Measurements from ENCODE around the gene LAG3.

Gene LAG3

DNA sequence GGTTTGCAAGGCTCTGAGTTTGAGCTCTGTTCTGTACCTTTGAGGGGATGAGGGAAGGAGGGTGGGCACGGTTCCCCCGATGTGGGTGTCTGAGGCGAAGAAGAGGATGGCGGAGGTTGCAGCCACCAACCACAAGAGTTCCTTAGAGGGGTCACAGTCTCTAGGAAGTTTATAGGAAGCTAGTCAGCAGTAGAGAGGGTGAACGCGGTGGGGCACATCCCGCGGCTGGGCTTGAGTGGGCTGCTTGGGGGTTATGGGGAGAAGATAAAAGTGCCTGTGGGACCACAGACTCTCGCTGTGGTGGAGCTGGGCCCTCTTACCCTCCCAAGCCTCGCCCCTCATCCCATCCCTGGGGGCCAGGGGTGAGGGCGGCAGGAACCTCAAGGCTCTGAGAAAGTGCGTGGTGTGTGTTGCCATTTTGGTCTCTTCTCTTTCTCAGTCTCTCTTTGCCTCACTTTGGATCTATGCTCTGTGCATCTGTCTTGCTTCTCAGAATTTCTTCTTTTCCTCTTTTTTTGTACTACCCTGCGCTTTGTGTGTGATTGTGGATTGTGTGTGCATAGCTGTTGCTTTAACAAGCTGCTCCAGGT is 19.7 kb downstream of the LAG3 start:
- DNase-seq: no peak

DNA sequence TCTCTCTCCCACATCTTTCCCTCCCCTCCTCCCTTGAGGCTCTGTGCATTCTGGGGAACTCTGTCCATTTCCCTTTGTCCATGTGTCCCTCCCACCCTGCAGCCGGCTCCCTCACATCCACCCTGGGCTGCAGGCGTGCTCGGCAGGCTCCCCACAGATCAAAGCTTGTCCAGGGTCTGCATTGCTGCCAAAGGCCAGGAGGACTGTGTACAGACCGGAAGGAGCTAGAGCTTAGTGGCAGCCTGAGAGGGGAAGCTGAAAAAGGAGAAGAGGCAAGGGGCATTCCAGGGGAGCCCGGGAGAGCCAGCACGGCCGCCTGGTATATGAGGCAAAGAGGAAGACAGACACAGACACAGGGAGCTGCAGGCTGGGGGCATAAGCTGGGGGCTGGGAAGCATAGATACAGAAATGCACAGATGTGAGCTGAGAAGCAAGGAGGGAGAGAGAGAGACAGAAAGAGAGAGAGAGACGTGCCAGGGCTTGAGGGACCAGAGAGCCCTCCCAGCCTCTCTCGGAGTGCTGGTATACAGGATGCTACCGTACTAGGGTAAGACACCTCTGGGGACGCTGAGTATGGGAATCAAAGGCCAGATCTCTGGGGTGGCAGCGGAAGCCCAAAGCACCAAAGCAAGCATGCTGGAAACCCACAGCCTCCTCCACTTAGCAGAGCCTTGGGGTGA is 20.3 kb downstream of the LAG3 start:
- DNase-seq: peak; percentile 53

DNA sequence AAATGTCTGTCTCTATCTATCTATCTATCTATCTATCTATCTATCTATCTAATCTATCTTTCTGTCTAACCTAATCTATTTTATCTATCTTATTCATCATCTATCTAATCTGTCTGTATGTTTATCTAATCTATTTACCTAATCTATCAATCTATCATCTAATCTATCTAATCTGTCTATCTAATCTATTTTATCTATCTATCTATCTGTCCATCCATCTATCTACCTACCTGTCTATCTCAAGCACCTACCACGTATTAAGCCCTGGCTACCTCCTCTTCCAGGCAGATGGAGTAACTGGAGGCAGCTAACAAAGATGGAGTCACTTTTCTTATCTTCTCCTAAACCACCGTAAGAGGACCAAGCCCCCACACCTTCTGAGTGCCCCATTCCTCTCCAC is 22.8 kb downstream of the LAG3 start:
- DNase-seq: no peak

- DNase-seq: no peak
Observed at GRCh38 chr12:6796576-6796975, 24.3 kb downstream of the LAG3 start.

GRCh38 chr12:6799147-6799546 is 26.8 kb downstream of the LAG3 start:
- DNase-seq: no peak

GRCh38 chr12:6807170-6807569 is 34.9 kb downstream of the LAG3 start:
- no peak for DNase-seq

GRCh38 chr12:6809056-6809455 is 36.7 kb downstream of the LAG3 start:
- no peak for DNase-seq

- no peak for DNase-seq
Observed at GRCh38 chr12:6810758-6811157, 38.4 kb downstream of the LAG3 start.

DNA sequence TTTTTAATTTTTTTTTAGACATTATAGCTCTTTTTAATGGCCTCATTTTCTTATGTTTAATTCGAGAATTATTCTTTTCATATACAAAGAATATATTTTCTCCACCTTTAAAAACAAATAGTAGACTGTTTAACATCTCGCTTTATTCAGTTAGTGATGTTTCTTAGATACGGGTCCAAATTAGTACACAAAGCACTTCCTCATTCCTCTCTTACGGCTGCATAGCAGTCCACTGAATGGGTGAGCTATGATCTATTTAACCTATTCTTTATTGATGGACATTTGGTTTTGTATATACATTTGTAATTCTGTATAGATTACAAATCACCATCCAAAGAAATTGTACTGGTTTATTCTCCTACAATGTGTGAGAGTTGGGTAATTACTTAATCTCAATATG is 41.0 kb downstream of the LAG3 start:
- no peak for DNase-seq

DNA sequence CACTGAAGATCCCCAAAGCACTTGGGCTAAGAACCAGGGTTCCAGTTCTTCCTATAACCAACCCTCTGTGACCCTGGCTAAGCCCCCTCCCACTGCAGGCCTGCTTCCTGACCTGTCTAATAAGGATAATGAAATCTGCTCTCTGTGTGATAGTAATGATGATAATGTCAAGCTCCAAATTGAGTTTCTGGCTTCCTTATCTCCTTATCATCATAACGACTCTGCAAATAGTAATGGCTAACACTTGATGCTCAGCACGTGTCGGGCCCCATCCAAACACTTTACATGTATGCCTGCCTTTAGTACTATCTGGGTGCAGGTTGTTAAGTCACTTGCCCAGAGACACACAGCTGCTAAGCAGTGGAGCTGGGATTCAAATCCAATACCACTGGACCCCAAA is 44.3 kb downstream of the LAG3 start:
- DNase-seq: no peak

- DNase-seq: no peak
Observed at GRCh38 chr12:6817098-6817497, 44.8 kb downstream of the LAG3 start.

GRCh38 chr12:6817662-6818157 is 45.4 kb downstream of the LAG3 start:
- no peak for DNase-seq

DNA sequence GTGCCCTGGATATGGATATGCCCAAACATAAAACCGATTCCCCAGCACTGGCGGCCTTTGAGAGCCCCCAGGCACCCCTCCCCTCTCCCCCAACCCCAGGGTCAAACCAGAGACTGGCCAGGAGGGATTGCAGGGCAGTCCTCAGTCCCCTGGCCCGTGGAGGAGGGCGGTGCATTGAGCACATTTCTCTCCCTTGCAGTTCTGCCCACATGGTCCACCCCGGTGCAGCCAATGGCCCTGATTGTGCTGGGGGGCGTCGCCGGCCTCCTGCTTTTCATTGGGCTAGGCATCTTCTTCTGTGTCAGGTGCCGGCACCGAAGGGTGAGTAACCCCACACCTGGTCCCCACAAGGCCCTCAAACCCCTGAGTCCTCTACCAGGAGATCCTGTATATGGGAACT is 45.9 kb downstream of the LAG3 start:
- no peak for DNase-seq

- DNase-seq: no peak
Observed at GRCh38 chr12:6818645-6819044, 46.3 kb downstream of the LAG3 start.

DNA sequence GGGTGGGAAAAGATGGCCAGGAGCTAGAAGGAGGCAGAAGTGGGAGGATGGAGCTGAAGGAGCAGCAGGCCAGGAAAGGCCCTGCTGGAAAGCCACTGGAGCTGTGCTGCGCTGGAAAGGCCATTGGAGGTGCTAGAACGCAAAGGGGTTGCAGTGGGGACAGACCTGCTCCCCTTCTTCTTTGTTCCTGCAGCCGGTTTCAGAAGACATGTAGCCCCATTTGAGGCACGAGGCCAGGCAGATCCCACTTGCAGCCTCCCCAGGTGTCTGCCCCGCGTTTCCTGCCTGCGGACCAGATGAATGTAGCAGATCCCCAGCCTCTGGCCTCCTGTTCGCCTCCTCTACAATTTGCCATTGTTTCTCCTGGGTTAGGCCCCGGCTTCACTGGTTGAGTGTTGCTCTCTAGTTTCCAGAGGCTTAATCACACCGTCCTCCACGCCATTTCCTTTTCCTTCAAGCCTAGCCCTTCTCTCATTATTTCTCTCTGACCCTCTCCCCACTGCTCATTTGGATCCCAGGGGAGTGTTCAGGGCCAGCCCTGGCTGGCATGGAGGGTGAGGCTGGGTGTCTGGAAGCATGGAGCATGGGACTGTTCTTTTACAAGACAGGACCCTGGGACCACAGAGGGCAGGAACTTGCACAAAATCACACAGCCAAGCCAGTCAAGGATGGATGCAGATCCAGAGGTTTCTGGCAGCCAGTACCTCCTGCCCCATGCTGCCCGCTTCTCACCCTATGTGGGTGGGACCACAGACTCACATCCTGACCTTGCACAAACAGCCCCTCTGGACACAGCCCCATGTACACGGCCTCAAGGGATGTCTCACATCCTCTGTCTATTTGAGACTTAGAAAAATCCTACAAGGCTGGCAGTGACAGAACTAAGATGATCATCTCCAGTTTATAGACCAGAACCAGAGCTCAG is 47.0 kb downstream of the LAG3 start:
- no peak for DNase-seq

DNA sequence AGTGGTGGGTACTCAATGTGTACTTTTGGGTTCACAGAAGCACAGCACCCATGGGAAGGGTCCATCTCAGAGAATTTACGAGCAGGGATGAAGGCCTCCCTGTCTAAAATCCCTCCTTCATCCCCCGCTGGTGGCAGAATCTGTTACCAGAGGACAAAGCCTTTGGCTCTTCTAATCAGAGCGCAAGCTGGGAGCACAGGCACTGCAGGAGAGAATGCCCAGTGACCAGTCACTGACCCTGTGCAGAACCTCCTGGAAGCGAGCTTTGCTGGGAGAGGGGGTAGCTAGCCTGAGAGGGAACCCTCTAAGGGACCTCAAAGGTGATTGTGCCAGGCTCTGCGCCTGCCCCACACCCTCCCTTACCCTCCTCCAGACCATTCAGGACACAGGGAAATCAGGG is 47.8 kb downstream of the LAG3 start:
- DNase-seq: no peak

GRCh38 chr12:6821591-6822425 is 49.5 kb downstream of the LAG3 start, which contains the start of gene GPR162:
GPR162 (plus strand) TSS chr12:6821821; CDS start chr12:6823899, 2,078 bp downstream.
- DNase-seq: no peak

- no peak for DNase-seq
Observed at GRCh38 chr12:6822426-6823135, 50.3 kb downstream of the LAG3 start.

DNA sequence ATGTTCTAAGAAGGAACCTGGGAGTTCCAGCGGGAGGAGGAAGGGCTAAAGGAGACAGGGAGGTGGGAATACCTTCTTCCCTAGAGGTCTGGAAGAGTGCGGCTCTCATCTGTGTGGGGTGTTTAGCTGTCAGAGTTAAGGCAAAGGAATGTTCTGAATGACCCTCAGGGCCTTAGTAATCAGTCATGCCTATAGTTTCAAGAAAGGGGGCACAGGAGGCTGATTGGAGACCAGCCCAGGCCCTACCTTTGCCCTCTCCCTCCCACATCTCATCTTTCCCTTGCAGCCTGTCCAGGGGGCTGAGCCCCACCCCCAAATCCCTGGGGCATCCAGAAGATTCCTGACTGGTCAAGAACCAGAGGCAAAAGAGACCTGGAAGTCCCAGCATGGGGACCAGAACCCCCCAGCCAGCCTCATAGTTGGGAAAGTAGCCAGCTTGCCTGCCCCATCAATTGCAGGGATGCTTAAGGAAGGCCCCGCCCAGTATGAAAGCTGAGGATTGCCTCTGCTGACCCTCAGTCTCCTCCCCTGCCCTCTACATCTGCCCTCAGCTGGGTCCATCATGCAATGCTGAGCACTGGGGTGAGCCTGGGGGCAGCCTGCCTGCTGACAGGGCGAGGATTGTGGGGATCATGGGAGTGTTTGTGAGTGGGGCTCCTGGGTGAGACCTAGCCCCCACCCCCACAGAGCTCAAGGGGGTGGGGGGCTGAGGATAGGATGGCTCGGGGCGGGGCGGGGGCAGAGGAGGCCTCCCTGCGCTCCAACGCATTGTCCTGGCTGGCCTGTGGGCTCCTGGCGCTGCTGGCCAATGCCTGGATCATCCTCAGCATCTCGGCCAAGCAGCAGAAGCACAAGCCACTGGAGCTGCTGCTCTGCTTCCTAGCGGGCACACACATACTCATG is 51.1 kb downstream of the LAG3 start:
- DNase-seq: no peak

GRCh38 chr12:6824085-6824775 is 51.9 kb downstream of the LAG3 start:
- no peak for DNase-seq
